AG10803 (cell line): ENCODE results near the gene CD1B.
"Not testable (repeated sequence)": the region's sequence is repeated elsewhere in the genome, so short reads cannot be mapped to it uniquely, and the experiment has no call there.

Experiments
- DNase-seq: peaks from one replicate; pipeline ENCODE4 v3.0.0; 2010; ENCODE audit warnings: low read depth
- H3K4me3 ChIP-seq: 2 replicates; pipeline ENCODE4 v1.5.1; 2011; ENCODE audit warnings: mild to moderate bottlenecking, low read length, control low read depth
- CTCF ChIP-seq: conservative IDR thresholded peaks from 2 replicates; pipeline ENCODE4 v1.5.1; 2011; ENCODE audit warnings: mild to moderate bottlenecking, low read length, control low read depth, inconsistent platforms

The CD1B gene

GRCh38 chr1:158357441-158357840 is 26.1 kb upstream of the CD1B start:
- H3K4me3 ChIP-seq, result no peak overlapping the region
- no peak for DNase-seq
- no peak for TF ChIP-seq CTCF

- DNase-seq, result no peak
- TF ChIP-seq CTCF, result no peak
- no peak overlapping the region for H3K4me3 ChIP-seq
These were observed 25.3 kb upstream of the CD1B start for GRCh38 chr1:158356616-158357015.

- DNase-seq, result no peak
- no peak overlapping the region for H3K4me3 ChIP-seq
- no peak for TF ChIP-seq CTCF
These were observed 24.5 kb upstream of the CD1B start for GRCh38 chr1:158355773-158356285.

- H3K4me3 ChIP-seq, result no peak overlapping the region
- no peak for TF ChIP-seq CTCF
- DNase-seq, result no peak
These were observed 22.9 kb upstream of the CD1B start for GRCh38 chr1:158354255-158354654.

GRCh38 chr1:158353303-158354075 is 22.2 kb upstream of the CD1B start, which contains the start of gene CD1E:
TSS of gene CD1E (plus strand) at chr1:158353894. CDS start at chr1:158353989, 95 bp downstream.
- no peak for DNase-seq
- TF ChIP-seq CTCF, result no peak
- no peak within 1 kb of the TSS for H3K4me3 ChIP-seq

GRCh38 chr1:158348946-158349345 is 17.6 kb upstream of the CD1B start:
- not testable (repeated sequence) for DNase-seq

GRCh38 chr1:158336413-158336812 is 5.1 kb upstream of the CD1B start:
- not testable (repeated sequence) for H3K4me3 ChIP-seq, DNase-seq

More at GRCh38 chr1:158348946-158349345, 17.6 kb upstream of the CD1B start:
- H3K4me3 ChIP-seq, result not testable (repeated sequence)

GRCh38 chr1:158335213-158335532 is 3.8 kb upstream of the CD1B start:
- no peak for TF ChIP-seq CTCF
- no peak overlapping the region for H3K4me3 ChIP-seq
- no peak for DNase-seq
